ENCODE measurements around the gene RSBN1L. TPM values are rescaled to one million over a fixed set of nuclear protein-coding genes. Genes with fewer than 3 reads are reported as not detected.

The RSBN1L gene
- total and polyA plus RNA-seq, 4 experiments from 2014 or later, result 6.3 to 51.0 (median 26.3) TPM

DNA sequence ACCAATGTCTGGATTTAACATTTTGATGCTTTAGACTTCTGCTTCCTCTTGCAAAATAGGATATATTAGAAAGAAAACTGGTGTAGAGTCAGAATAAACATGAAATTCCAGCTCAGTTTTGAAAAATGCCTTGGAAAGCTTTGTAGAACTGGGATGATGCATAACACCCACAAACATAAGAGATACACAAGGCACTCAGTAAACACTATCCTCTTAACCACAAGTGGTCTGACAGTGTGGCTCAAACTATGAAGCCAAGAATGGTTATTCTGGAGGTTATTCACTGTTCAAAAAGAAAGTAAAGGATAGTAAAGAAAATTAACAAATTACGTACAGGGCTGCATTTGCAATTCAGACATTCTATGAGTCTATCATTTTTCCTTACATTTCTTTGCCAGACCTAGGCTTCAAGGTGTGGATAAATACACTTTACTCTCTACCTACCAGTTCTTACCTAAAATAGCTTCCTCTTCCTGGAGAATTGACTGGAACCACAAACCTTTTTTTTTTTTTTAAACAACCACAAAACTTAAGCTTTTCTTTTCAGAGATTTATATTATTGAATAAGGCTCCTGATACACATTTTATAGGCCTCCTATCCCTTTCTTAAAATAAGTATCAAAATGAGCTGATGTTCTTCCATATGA is 9.0 kb upstream of the RSBN1L start:
- H3K27ac Mint-ChIP-seq, result peak overlapping the region; percentile 30 to 87 (median 74)
- intact Hi-C loops (cut with micrococcal nuclease), result loop anchor here (1.0 kb wide), 1 partner anchor 9 kb away; the partner anchor contains the start of gene RSBN1L
- H3K9me3 Mint-ChIP-seq, result no peaks in the 10 kb centered on the region
- H3K36me3 Mint-ChIP-seq, result peaks cover 16 to 19% of the 10 kb centered on the region in 2 donors
- H3K4me3 Mint-ChIP-seq, result peak overlapping the region in 7 of 8 donors; percentile 4 to 71 (median 43)
- Histone ChIP-seq H3K9me3 (ENCODE audit: control insufficient read depth in 1 of 2, low read length in 2 of 2) (no peaks in the 10 kb centered on the region), H3K27me3 (ENCODE audit: insufficient read depth, low read length) (no peaks in the 10 kb centered on the region), H3K4me1 (ENCODE audit: insufficient read depth, low read length) (peaks cover 21% of the 10 kb centered on the region), H3K27ac (ENCODE audit: low read depth, low read length) (no peak overlapping the region), H3K4me3 (ENCODE audit: low read length in 2 of 2) (no peak overlapping the region), H3K36me3 (ENCODE audit: insufficient read depth, low read length) (no peaks in the 10 kb centered on the region)
- ChIA-PET POLR2A (ENCODE audit: partially characterized antibody) (interaction anchor here (4.1 kb wide), 1 partner anchor 9 kb away, joined by 41 read pairs; the partner anchor contains the start of gene RSBN1L), CTCF (ENCODE audit: partially characterized antibody) (interaction anchor here (1.2 to 2.6 kb wide), 8 partner anchors 9 to 72 kb away, joined by 3 to 18 read pairs (median 4); partner anchors contain the start of gene RSBN1L)
- H3K27me3 Mint-ChIP-seq, result no peaks in the 10 kb centered on the region
- peaks cover 20 to 34% (median 28%) of the 10 kb centered on the region in 4 donors for H3K4me1 Mint-ChIP-seq
- peak in 4 of 5 donors; percentile 29 to 34 (median 32) for DNase-seq

DNA sequence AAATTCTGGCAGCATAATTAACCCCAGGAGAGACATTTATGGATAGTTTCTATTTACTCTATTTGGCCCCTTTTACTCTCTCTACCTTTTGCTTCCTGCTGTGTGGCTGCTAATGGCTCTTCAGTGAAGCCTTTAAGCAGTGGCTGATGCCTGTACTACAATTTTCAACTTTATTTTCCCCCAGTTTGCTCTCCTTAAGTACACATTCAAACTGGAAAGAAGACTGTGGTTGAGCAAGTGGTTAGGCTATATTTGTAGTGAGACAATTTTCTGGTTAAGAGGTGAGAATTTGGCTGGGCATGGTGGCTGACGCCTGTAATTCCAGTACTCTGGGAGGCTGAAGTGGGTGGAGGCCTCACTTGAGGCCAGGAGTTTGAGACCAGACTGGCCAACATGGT is 8.5 kb upstream of the RSBN1L start:
- Histone ChIP-seq H3K4me1 (ENCODE audit: insufficient read depth, low read length) (peaks cover 21% of the 10 kb centered on the region), H3K36me3 (ENCODE audit: insufficient read depth, low read length) (no peaks in the 10 kb centered on the region), H3K27ac (ENCODE audit: low read depth, low read length) (no peak overlapping the region), H3K27me3 (ENCODE audit: insufficient read depth, low read length) (no peaks in the 10 kb centered on the region), H3K4me3 (ENCODE audit: low read length in 2 of 2) (no peak overlapping the region), H3K9me3 (ENCODE audit: control insufficient read depth in 1 of 2, low read length in 2 of 2) (no peaks in the 10 kb centered on the region)
- H3K9me3 Mint-ChIP-seq, result no peaks in the 10 kb centered on the region
- ChIA-PET CTCF (ENCODE audit: partially characterized antibody) (interaction anchor here (1.0 to 2.6 kb wide), 9 partner anchors 8 to 72 kb away, joined by 3 to 18 read pairs (median 4); partner anchors contain the start of gene RSBN1L), POLR2A (ENCODE audit: partially characterized antibody) (interaction anchor here (4.1 kb wide), 1 partner anchor 9 kb away, joined by 41 read pairs; the partner anchor contains the start of gene RSBN1L)
- peaks cover 12 to 14% of the 10 kb centered on the region in 2 donors for H3K36me3 Mint-ChIP-seq
- no peaks in the 10 kb centered on the region for H3K27me3 Mint-ChIP-seq
- peak in 3 of 5 donors; percentile 14 to 33 (median 29) for DNase-seq
- intact Hi-C loops (cut with micrococcal nuclease), result loop anchor here (1.0 kb wide), 1 partner anchor 9 kb away; the partner anchor contains the start of gene RSBN1L
- H3K27ac Mint-ChIP-seq, result peak overlapping the region; percentile 30 to 87 (median 74)
- peak overlapping the region in 7 of 8 donors; percentile 4 to 71 (median 43) for H3K4me3 Mint-ChIP-seq
- H3K4me1 Mint-ChIP-seq, result peaks cover 22 to 38% (median 31%) of the 10 kb centered on the region in 4 donors

DNA sequence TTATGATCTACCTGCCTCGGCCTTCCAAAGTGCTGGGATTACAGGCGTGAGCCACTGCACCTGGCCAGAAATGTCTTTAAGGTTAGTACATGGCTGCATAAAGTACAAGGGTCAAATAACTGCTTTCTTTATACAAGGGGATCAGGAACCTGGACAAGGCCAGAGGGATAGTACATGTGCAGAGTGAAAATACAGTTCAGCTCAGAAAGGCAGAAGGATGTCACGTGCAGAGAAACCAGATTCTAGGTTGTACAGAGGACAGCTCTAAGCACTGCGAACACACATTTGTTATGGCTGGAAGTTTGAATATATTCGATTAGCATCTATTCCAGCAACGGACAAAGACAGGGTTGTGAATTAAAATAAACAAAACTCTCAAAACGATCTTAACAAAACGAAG is 6.0 kb upstream of the RSBN1L start:
- no peak for DNase-seq
- H3K36me3 Mint-ChIP-seq, result peaks cover 0 to 4% of the 10 kb centered on the region in 2 donors
- H3K27me3 ChIP-seq (ENCODE audit: insufficient read depth, low read length), result no peaks in the 10 kb centered on the region
- H3K9me3 Mint-ChIP-seq, result no peaks in the 10 kb centered on the region
- H3K27ac ChIP-seq (ENCODE audit: low read depth, low read length), result no peak overlapping the region
- ChIA-PET CTCF (ENCODE audit: partially characterized antibody) (interaction anchor here (0.8 to 1.7 kb wide), 3 partner anchors 32 to 82 kb away, joined by 3 to 5 read pairs (median 3); no protein-coding TSS in a partner anchor), POLR2A (ENCODE audit: partially characterized antibody) (no interaction called here)
- H3K36me3 ChIP-seq (ENCODE audit: insufficient read depth, low read length), result no peaks in the 10 kb centered on the region
- H3K4me3 Mint-ChIP-seq, result no peak overlapping the region
- peak overlapping the region in 2 of 7 donors; percentile 7 to 59 for H3K27ac Mint-ChIP-seq
- peaks cover 31 to 52% (median 38%) of the 10 kb centered on the region in 4 donors for H3K4me1 Mint-ChIP-seq
- peaks cover 33% of the 10 kb centered on the region for H3K4me1 ChIP-seq (ENCODE audit: insufficient read depth, low read length)
- H3K27me3 Mint-ChIP-seq, result no peaks in the 10 kb centered on the region
- intact Hi-C loops (cut with micrococcal nuclease), result no loop called here
- no peaks in the 10 kb centered on the region for H3K9me3 ChIP-seq (ENCODE audit: control insufficient read depth in 1 of 2, low read length in 2 of 2)
- H3K4me3 ChIP-seq (ENCODE audit: low read length in 2 of 2), result no peak overlapping the region

DNA sequence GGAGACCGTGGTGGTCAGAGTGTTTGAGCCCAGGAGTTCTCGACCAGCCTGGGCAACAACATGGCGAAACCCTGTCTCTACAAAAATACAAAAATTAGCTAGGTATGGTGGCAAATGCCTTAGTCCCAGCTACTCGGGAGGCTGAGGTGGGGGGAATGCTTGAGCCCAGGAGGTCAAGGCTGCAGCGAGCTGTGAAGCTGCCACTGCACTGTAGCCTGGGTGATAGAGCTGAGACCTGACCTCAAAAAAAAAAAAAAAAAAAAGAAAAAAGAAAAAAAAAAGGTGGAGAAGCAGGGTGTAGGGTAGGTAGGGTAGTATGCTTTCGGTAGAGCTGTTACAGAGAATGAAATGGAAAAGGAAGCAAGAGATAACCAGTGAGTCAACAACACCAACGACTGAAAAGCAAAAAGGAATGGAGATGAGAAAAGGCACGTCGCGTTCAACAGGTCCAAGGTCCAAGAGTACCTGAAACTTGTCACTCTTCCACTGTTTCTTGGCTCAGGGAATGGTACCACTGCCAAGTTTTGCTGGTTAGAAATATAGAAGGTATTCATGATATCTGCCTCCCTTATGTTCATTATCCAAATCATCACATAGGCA is 4.3 kb upstream of the RSBN1L start:
- intact Hi-C loops (cut with micrococcal nuclease), result no loop called here
- Histone ChIP-seq H3K27me3 (ENCODE audit: insufficient read depth, low read length) (no peaks in the 10 kb centered on the region), H3K4me1 (ENCODE audit: insufficient read depth, low read length) (peaks cover 27% of the 10 kb centered on the region), H3K4me3 (ENCODE audit: low read length in 2 of 2) (no peak overlapping the region), H3K9me3 (ENCODE audit: control insufficient read depth in 1 of 2, low read length in 2 of 2) (no peaks in the 10 kb centered on the region), H3K27ac (ENCODE audit: low read depth, low read length) (no peak overlapping the region), H3K36me3 (ENCODE audit: insufficient read depth, low read length) (no peaks in the 10 kb centered on the region)
- no peak overlapping the region for H3K27ac Mint-ChIP-seq
- no peaks in the 10 kb centered on the region for H3K9me3 Mint-ChIP-seq
- no peak for DNase-seq
- H3K4me3 Mint-ChIP-seq, result peak overlapping the region in 4 of 8 donors; percentile 4 to 29 (median 22)
- peaks cover 0 to 13% of the 10 kb centered on the region in 2 donors for H3K36me3 Mint-ChIP-seq
- POLR2A ChIA-PET (ENCODE audit: partially characterized antibody), result no interaction called here
- CTCF ChIA-PET (ENCODE audit: partially characterized antibody), result interaction anchor here (1.7 to 2.1 kb wide), 2 partner anchors 33 to 40 kb away, joined by 4 to 5 read pairs; no protein-coding TSS in a partner anchor
- H3K27me3 Mint-ChIP-seq, result no peaks in the 10 kb centered on the region
- H3K4me1 Mint-ChIP-seq, result peaks cover 28 to 51% (median 38%) of the 10 kb centered on the region in 4 donors

DNA sequence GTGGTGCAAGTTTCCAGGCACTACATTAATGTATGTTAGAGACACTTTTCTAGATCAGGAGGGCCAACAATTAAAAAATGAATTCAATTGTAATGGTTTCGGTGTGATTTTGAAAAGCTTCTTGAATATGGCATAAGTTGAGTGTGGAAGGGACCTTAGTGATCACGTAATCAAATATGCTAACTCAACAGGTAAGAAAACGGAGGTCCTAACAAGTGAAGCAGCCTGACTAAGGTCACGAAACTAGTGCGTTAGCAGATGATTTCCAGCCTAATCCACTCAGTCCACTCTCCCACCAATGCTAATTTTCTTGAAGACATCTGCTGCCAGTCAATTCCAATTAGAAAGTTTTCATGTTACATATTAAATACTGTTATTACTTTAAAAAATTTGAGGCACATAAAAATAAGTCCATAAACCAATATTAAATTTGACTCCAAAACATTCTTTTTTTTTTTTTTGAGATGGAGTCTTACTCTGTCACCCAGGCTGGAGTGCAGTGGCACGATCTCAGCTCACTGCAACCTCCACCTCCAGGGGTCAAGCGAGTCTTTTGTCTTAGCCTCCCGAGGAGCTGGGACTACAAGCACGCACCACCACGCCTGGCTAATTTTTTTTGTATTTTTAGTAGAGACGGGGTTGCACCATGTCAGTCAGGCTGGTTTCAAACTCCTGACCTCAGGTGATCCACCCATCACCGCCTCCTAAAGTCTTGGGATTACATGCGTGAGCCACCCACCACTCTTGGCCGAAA is 2.3 kb upstream of the RSBN1L start:
- H3K9me3 Mint-ChIP-seq, result no peaks in the 10 kb centered on the region
- ChIA-PET POLR2A (ENCODE audit: partially characterized antibody) (no interaction called here), CTCF (ENCODE audit: partially characterized antibody) (interaction anchor here (1.4 kb wide), 1 partner anchor 42 kb away, joined by 5 read pairs; no protein-coding TSS in a partner anchor)
- H3K27ac Mint-ChIP-seq, result peak overlapping the region in 2 of 7 donors; percentile 13 to 43
- H3K4me1 ChIP-seq (ENCODE audit: insufficient read depth, low read length), result peaks cover 26% of the 10 kb centered on the region
- no peaks in the 10 kb centered on the region for H3K36me3 ChIP-seq (ENCODE audit: insufficient read depth, low read length)
- H3K4me1 Mint-ChIP-seq, result peaks cover 22 to 52% (median 38%) of the 10 kb centered on the region in 4 donors
- no peaks in the 10 kb centered on the region for H3K27me3 ChIP-seq (ENCODE audit: insufficient read depth, low read length)
- H3K4me3 Mint-ChIP-seq, result peak overlapping the region; percentile 5 to 68 (median 57)
- no peaks in the 10 kb centered on the region for H3K27me3 Mint-ChIP-seq
- no peak overlapping the region for H3K27ac ChIP-seq (ENCODE audit: low read depth, low read length)
- intact Hi-C loops (cut with micrococcal nuclease), result no loop called here
- H3K9me3 ChIP-seq (ENCODE audit: control insufficient read depth in 1 of 2, low read length in 2 of 2), result no peaks in the 10 kb centered on the region
- no peak for DNase-seq
- H3K36me3 Mint-ChIP-seq, result peaks cover 0 to 22% of the 10 kb centered on the region in 2 donors
- H3K4me3 ChIP-seq (ENCODE audit: low read length in 2 of 2), result no peak overlapping the region

DNA sequence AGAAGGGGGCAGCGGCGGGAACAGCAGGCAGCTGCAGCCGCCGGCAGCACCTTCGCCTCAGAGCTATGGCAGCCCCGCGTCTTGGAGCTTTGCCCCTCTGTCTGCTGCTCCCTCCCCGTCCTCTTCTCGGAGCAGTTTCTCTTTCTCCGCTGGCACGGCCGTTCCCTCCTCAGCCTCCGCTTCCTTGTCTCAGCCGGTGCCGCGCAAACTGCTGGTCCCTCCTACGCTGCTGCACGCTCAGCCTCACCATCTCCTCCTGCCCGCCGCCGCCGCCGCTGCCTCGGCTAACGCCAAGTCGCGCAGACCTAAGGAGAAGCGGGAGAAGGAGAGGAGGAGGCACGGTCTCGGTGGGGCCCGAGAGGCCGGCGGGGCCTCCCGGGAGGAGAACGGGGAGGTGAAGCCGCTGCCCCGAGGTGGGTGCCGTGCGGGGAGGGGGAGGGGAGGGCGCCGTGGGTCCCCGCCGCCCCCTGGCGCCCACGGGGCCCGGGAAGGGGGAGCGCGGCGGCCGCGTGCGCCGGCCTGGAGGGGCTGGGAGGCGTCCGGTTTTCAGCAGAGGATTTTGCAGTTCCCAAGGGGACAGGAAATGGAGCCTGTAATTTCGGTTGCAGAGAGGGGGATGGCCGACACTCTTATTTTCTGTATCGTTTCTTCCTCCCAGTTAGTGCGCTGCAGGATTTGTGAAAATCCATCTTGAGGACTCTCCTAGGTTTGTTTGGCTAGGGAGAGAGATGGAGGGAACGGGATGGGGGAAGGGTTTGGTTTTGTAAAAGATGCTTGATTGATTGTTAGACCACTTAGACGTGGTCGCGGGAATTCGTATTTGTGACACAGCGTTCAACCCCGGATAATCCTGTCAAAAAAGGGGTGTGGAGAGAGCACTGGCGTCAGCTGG is 630 bp downstream of the RSBN1L start:
- Mint-ChIP-seq H3K27me3 (no peaks in the 10 kb centered on the region), H3K27ac (peak overlapping the region; percentile 87 to 99 (median 97)), H3K9me3 (no peaks in the 10 kb centered on the region), H3K36me3 (peaks cover 8 to 29% of the 10 kb centered on the region in 2 donors), H3K4me3 (peak overlapping the region; percentile 91 to 99 (median 98)), H3K4me1 (peaks cover 37 to 74% (median 57%) of the 10 kb centered on the region in 4 donors)
- DNase-seq, result peak in 3 of 5 donors; percentile 71 to 73 (median 71)
- peaks cover 51% of the 10 kb centered on the region for H3K4me1 ChIP-seq (ENCODE audit: insufficient read depth, low read length)
- no peaks in the 10 kb centered on the region for H3K9me3 ChIP-seq (ENCODE audit: control insufficient read depth in 1 of 2, low read length in 2 of 2)
- H3K27me3 ChIP-seq (ENCODE audit: insufficient read depth, low read length), result no peaks in the 10 kb centered on the region
- peak overlapping the region; percentile 89 for H3K27ac ChIP-seq (ENCODE audit: low read depth, low read length)
- intact Hi-C loops (cut with micrococcal nuclease), result loop anchor here (1.0 to 5.0 kb wide), 6 partner anchors 10 to 1395 kb away; partner anchors contain the start of genes HSPB1, PHTF2, PTPN12 and TMEM60
- POLR2A ChIA-PET (ENCODE audit: partially characterized antibody), result interaction anchor here (0.7 to 4.1 kb wide), 22 partner anchors 8 to 575 kb away, joined by 3 to 41 read pairs (median 5); partner anchors contain the start of genes CCDC146, PHTF2 and TMEM60
- no peaks in the 10 kb centered on the region for H3K36me3 ChIP-seq (ENCODE audit: insufficient read depth, low read length)
- CTCF ChIA-PET (ENCODE audit: partially characterized antibody), result interaction anchor here (0.7 to 2.5 kb wide), 15 partner anchors 8 to 237 kb away, joined by 3 to 18 read pairs (median 5); no protein-coding TSS in a partner anchor
- H3K4me3 ChIP-seq (ENCODE audit: low read length in 2 of 2), result peak overlapping the region; percentile 74 to 99

Data from CD4-positive, alpha-beta memory T cell (primary cell).